Measurements from ENCODE around the gene CD59. TPM values are rescaled to one million over a fixed set of nuclear protein-coding genes. Genes with fewer than 3 reads are reported as not detected.

CD59 gene
- polyA plus RNA-seq, 3 donors: 288 to 339 (median 306) TPM

Other genes with a start within 250 kb of the CD59 start
- not detected for gene C11orf91, start 35.6 kb downstream of the CD59 start, polyA plus RNA-seq (ENCODE audit: insufficient read length in 3 of 3)
- 10 to 100 TPM; 62.1 to 71.3 (median 65.1) TPM for gene FBXO3, start 38.1 kb upstream of the CD59 start, polyA plus RNA-seq (ENCODE audit: insufficient read length in 3 of 3)
- gene LMO2, start 155.7 kb upstream of the CD59 start, polyA plus RNA-seq (ENCODE audit: insufficient read length in 3 of 3): 10 to 100 TPM; 34.9 to 37.9 (median 37.1) TPM

All from right renal cortex interstitium (tissue), 3 donors.